Measurements from ENCODE around the gene THSD4. TPM values are rescaled to one million over a fixed set of nuclear protein-coding genes. Genes with fewer than 3 reads are reported as not detected.

THSD4 gene
- total and polyA plus RNA-seq, 9 of the 15 experiments (the other 6 are each of a cell fraction or from before 2014, with no cell fraction given) = 0.04 TPM; not detected in 5

DNA sequence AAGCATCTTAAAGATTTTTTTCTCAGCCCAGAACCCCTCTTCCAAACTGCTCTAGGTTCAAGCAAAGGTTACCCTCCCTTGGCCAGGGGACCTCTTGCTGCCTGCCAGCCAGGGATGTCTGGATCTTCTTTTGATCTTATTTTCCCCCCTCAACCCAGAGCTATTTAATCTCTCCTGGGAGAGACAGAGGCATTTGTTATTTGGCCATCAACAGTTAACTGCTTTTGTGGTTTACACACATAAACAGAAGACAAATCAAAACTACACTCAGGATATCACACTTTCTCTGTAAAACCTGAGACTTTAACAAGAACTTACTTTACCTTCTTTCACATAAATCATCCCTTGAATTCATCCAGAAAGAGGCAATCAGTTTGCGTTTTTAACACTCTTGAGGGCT, 272.5 kb downstream of the THSD4 start:
- CTCF ChIA-PET (ENCODE audit: low intra/inter-chr PET ratio) = no interaction called here
- Histone ChIP-seq H3K27me3 (ENCODE audit: control insufficient read depth in 2 of 2, insufficient read depth in 2 of 2, low read length in 2 of 2) (no peaks in the 10 kb centered on the region; a peak in 2 of 5 replicates), H2AFZ (ENCODE audit: low read depth, low read length) (no peak overlapping the region), H3K27ac (ENCODE audit: extremely low read depth, low read depth, low read length) (no peak overlapping the region), H3K9me3 (replicated peaks; ENCODE audit: control insufficient read depth, insufficient read depth, low read depth, low read length) (no peaks in the 10 kb centered on the region), H4K20me1 (replicated peaks; ENCODE audit: control insufficient read depth, insufficient read depth, low read length) (no peaks in the 10 kb centered on the region), H3K9me1 (ENCODE audit: control insufficient read depth, insufficient read depth, low read length) (no peaks in the 10 kb centered on the region), H3K9ac (ENCODE audit: insufficient read depth in 1 of 2, low read depth in 2 of 2, low read length in 2 of 2) (no peak overlapping the region), H3K79me2 (ENCODE audit: control insufficient read depth, insufficient read depth, low read length) (no peaks in the 10 kb centered on the region), H3K4me2 (ENCODE audit: insufficient read depth, low read length) (no peak overlapping the region), H3K4me1 (replicated peaks in 1 of 2; ENCODE audit: control insufficient read depth in 2 of 2, insufficient read depth in 2 of 2, low read length in 2 of 2) (no peaks in the 10 kb centered on the region), H3K36me3 (ENCODE audit: control insufficient read depth, insufficient read depth, low read length) (no peaks in the 10 kb centered on the region), H3K4me3 (no peak overlapping the region)
- intact Hi-C loops (cut with micrococcal nuclease) = loop anchor here (10.0 kb wide), 1 partner anchor 417 kb away; no protein-coding TSS in a partner anchor
- POLR2A ChIA-PET = interaction anchor here (1.4 kb wide), 1 partner anchor 9 kb away, joined by 4 read pairs; no protein-coding TSS in a partner anchor
- DNase-seq (ENCODE audit: extremely low read depth in 1 of 4, low spot score in 3 of 4) (no peak), ATAC-seq (no peak), FAIRE-seq (no peak)
- BruUV-seq (replicated peaks) = no TSS peak
- TF ChIP-seq ZNF444 (CRISPR knock-in tag; IDR thresholded peaks at IDR 0.05) = no peak
- TF ChIP-seq ZNF584 (CRISPR knock-in tag; IDR thresholded peaks at IDR 0.05; ENCODE audit: low read depth) = no peak
- TF ChIP-seq EHMT2 (IDR thresholded peaks at IDR 0.05) = no peak
- TF ChIP-seq ZKSCAN8 (CRISPR knock-in tag; IDR thresholded peaks at IDR 0.05) = no peak
- no peak for TF ChIP-seq HNRNPH1 (optimal IDR thresholded peaks at IDR 0.05; ENCODE audit: low read depth, low read length)
- TF ChIP-seq POLR2AphosphoS5 (IDR thresholded peaks at IDR 0.05; ENCODE audit: control insufficient read depth, insufficient read depth, low read depth, low read length) = no peak
- no peak for TF ChIP-seq NR0B1 (IDR thresholded peaks at IDR 0.05; ENCODE audit: partially characterized antibody)
- TF ChIP-seq POLR2A (conservative IDR thresholded peaks at IDR 0.05) = no peak
- TF ChIP-seq, protein P1, sequence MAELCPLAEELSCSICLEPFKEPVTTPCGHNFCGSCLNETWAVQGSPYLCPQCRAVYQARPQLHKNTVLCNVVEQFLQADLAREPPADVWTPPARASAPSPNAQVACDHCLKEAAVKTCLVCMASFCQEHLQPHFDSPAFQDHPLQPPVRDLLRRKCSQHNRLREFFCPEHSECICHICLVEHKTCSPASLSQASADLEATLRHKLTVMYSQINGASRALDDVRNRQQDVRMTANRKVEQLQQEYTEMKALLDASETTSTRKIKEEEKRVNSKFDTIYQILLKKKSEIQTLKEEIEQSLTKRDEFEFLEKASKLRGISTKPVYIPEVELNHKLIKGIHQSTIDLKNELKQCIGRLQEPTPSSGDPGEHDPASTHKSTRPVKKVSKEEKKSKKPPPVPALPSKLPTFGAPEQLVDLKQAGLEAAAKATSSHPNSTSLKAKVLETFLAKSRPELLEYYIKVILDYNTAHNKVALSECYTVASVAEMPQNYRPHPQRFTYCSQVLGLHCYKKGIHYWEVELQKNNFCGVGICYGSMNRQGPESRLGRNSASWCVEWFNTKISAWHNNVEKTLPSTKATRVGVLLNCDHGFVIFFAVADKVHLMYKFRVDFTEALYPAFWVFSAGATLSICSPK (IDR thresholded peaks at IDR 0.05; ENCODE audit: borderline replicate concordance) = no peak
- in situ Hi-C loops (cut with MboI) = no loop called here
- WGBS (ENCODE audit: insufficient coverage, low coverage, missing lambda C conversion rate) = 0% methylated on average over 1 of the region's 1 CpG
